H1 (cell line): ENCODE results near the gene ISL2. TPM values are rescaled to one million over a fixed set of nuclear protein-coding genes. Genes with fewer than 3 reads are reported as not detected.

Source experiments
- BCL11A ChIP-seq, 2 experiments: IDR thresholded peaks; one replicate each; pipeline ENCODE4 v1.6.1; 2011; ENCODE audit warnings: low read depth in 2 of 2, low read length in 2 of 2, mild to moderate bottlenecking in 2 of 2
- CBX5 ChIP-seq: fragments of 300-800, 300-1000 bp; sonication (generic); IDR thresholded peaks from 2 replicates; pipeline ENCODE4 v1.7.1; 2016; ENCODE audit warnings: antibody characterized with exemption, low read length, low read depth
- CEBPB ChIP-seq: IDR thresholded peaks from 2 replicates; pipeline ENCODE4 v1.6.1; 2012; ENCODE audit warnings: low read depth, low read length
- CHD2 ChIP-seq: IDR thresholded peaks from 2 replicates; pipeline ENCODE4 v1.6.1; 2012; ENCODE audit warnings: low read length, improper control_type of control experiment
- CTBP2 ChIP-seq: IDR thresholded peaks from 2 replicates; pipeline ENCODE4 v1.7.0; 2011; ENCODE audit warnings: borderline replicate concordance, mild to moderate bottlenecking, moderate library complexity, mixed read lengths, low read length; ENCODE audit not compliant: insufficient read depth, insufficient read length
- HDAC6 ChIP-seq: IDR thresholded peaks from one replicate; pipeline ENCODE4 v1.7.1; 2012; ENCODE audit warnings: low read depth, mild to moderate bottlenecking, inconsistent platforms, low read length, moderate library complexity
- JUN ChIP-seq: IDR thresholded peaks from 2 replicates; pipeline ENCODE4 v1.6.1; 2011; ENCODE audit warnings: low read depth, mild to moderate bottlenecking, improper control_type of control experiment, low read length
- KDM1A ChIP-seq: fragments of 200-600, 300-600 bp; sonication (generic); IDR thresholded peaks from 2 replicates; pipeline ENCODE4 v1.7.1; 2016; ENCODE audit warnings: mild to moderate bottlenecking, low read length, borderline replicate concordance
- KDM4A ChIP-seq: IDR thresholded peaks from one replicate; pipeline ENCODE4 v1.7.1; 2012; ENCODE audit warnings: low read depth, mild to moderate bottlenecking, moderate library complexity, low read length, inconsistent platforms; ENCODE audit not compliant: severe bottlenecking
- KDM5A ChIP-seq: fragments of 200-600 bp; IDR thresholded peaks from 2 replicates; pipeline ENCODE4 v1.7.1; 2012; ENCODE audit warnings: mild to moderate bottlenecking, low read length, inconsistent platforms, mixed read lengths
- POLR2A ChIP-seq, 2 experiments: IDR thresholded peaks; 1 replicate in 1 of 2; 2 replicates in 1 of 2; pipeline ENCODE4 v1.6.1; 2011; ENCODE audit warnings: low read depth in 2 of 2, low read length in 2 of 2, mild to moderate bottlenecking in 2 of 2; ENCODE audit errors: control extremely low read depth in 1 of 2
- POU5F1 ChIP-seq: IDR thresholded peaks from 2 replicates; pipeline ENCODE4 v1.6.1; 2011; ENCODE audit warnings: low read depth, mild to moderate bottlenecking, low read length, moderate library complexity
- SIRT6 ChIP-seq: IDR thresholded peaks from one replicate; pipeline ENCODE4 v1.7.1; 2012; ENCODE audit warnings: low read length, inconsistent platforms
- SIX5 ChIP-seq: IDR thresholded peaks from 2 replicates; pipeline ENCODE4 v1.6.1; 2011; ENCODE audit warnings: mild to moderate bottlenecking, low read depth, low read length
- SP2 ChIP-seq: IDR thresholded peaks from 2 replicates; pipeline ENCODE4 v1.6.1; 2012; ENCODE audit warnings: mild to moderate bottlenecking, low read length, inconsistent platforms
- SUZ12 ChIP-seq: fragments of 200-600 bp; sonication (generic); IDR thresholded peaks from 2 replicates; pipeline ENCODE4 v1.6.1; 2012; ENCODE audit warnings: mild to moderate bottlenecking, inconsistent platforms, low read length, moderate library complexity, mixed read lengths
- TAF7 ChIP-seq: optimal IDR thresholded peaks from 2 replicates; pipeline ENCODE3; 2011; ENCODE audit warnings: low read depth, mild to moderate bottlenecking, inconsistent platforms, low read length, moderate library complexity, borderline replicate concordance
- TCF12 ChIP-seq: IDR thresholded peaks from 2 replicates; pipeline ENCODE4 v1.6.1; 2011; ENCODE audit warnings: low read depth, mild to moderate bottlenecking, low read length
- polyA plus RNA-seq, 7 experiments: library from polyadenylated mRNA; depleted of rRNA in 3 of 7; stranded (reverse) in 5 of 7; unstranded in 2 of 7; fragments of >200 nt in 5 of 7; fragments of 200-250 nt in 2 of 7; gene quantifications; 1 replicate in 5 of 7; 2 replicates in 1 of 7; 4 replicates in 1 of 7; pipeline versions ENCODE4 v1.2.1 to v1.2.3, GENCODE V29; 2011 to 2013; ENCODE audit warnings: missing spikeins in 2 of 7, mixed read lengths in 2 of 7
- total RNA-seq: library from RNA; stranded (reverse); fragmentation: NEBNext Ultra II Directional; extraction: Animal tissue kit (Norgen Biotek cat#: 25700); gene quantifications from 2 replicates; pipeline ENCODE4 v1.2.1, GENCODE V29; 2021

The ISL2 gene
- total and polyA plus RNA-seq, 2 of the 8 experiments (the other 6 are each of a cell fraction or from before 2014, with no cell fraction given): 0.32 to 0.99 TPM

- TF ChIP-seq KDM4A (peak; percentile 35), TCF12 (no peak), SIRT6 (no peak), CHD2 (no peak), POLR2A (IDR thresholded peaks at IDR 0.05; ENCODE audit: control extremely low read depth in 1 of 2, low read depth in 2 of 2, low read length in 2 of 2) (no peak), HDAC6 (no peak), POU5F1 (no peak), JUN (no peak), SIX5 (no peak), TAF7 (no peak), CTBP2 (no peak), KDM1A (no peak), SUZ12 (peak; percentile 4; the same call in 1 of the 2 replicates), CBX5 (no peak), KDM5A (no peak), CEBPB (no peak), BCL11A (IDR thresholded peaks at IDR 0.05; ENCODE audit: low read depth in 2 of 2, low read length in 2 of 2) (no peak), SP2 (no peak)
These were observed 3.0 kb downstream of the ISL2 start (continued) for GRCh38 chr15:76339305-76340197.
